Retinal pigment epithelial cell (primary cell): ENCODE measurements around the gene TRIM37.
"Not testable (repeated sequence)": the region's sequence is repeated elsewhere in the genome, so short reads cannot be mapped to it uniquely, and the experiment has no call there.

ENCODE experiments used
- DNase-seq: peaks from one replicate; pipeline ENCODE4 v3.0.0-alpha.2; 2010; ENCODE audit warnings: low read depth
- H3K4me3 ChIP-seq: 2 replicates; pipeline ENCODE4 v1.5.1; 2011; ENCODE audit warnings: mild to moderate bottlenecking, low read length, control low read depth, moderate library complexity
- TF ChIP-seq, protein P1 (sequence below): conservative IDR thresholded peaks from 2 replicates; pipeline ENCODE4 v1.5.1; 2011; ENCODE audit warnings: low read depth, low read length, control low read depth, inconsistent platforms

The TRIM37 gene

DNA sequence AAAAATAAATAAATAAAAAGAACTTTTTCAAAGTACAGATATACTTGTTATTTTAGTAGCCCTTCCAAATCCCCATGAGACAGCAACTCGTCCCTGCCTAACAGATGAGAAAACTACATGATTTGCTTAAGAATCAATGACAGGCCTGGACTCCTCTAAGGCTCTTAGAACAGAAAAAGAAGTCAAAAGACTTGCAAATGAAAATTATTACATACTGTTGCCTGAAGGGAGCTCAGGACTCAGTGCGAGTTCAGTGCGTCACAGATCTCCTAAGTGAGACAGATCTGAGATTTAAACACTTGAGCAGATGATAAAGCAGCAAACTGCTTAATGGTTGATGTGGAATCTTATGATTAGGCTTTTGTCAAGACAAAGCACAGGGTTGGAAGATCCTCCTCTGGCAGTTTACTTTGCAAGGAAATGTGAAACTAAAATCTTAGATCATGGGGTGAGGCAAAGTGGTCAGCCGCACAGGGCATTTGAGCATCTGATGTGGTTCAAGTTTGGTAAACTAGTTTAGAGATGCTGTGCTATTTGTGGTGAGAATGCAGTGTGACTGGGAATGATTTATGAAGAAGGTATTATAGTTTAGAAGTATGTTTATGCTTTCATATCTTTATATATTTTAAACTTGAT lies 138.1 kb downstream of the TRIM37 start:
- no peak for DNase-seq
- H3K4me3 ChIP-seq, result no peak overlapping the region
- TF ChIP-seq, protein P1, sequence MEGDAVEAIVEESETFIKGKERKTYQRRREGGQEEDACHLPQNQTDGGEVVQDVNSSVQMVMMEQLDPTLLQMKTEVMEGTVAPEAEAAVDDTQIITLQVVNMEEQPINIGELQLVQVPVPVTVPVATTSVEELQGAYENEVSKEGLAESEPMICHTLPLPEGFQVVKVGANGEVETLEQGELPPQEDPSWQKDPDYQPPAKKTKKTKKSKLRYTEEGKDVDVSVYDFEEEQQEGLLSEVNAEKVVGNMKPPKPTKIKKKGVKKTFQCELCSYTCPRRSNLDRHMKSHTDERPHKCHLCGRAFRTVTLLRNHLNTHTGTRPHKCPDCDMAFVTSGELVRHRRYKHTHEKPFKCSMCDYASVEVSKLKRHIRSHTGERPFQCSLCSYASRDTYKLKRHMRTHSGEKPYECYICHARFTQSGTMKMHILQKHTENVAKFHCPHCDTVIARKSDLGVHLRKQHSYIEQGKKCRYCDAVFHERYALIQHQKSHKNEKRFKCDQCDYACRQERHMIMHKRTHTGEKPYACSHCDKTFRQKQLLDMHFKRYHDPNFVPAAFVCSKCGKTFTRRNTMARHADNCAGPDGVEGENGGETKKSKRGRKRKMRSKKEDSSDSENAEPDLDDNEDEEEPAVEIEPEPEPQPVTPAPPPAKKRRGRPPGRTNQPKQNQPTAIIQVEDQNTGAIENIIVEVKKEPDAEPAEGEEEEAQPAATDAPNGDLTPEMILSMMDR, result no peak

DNA sequence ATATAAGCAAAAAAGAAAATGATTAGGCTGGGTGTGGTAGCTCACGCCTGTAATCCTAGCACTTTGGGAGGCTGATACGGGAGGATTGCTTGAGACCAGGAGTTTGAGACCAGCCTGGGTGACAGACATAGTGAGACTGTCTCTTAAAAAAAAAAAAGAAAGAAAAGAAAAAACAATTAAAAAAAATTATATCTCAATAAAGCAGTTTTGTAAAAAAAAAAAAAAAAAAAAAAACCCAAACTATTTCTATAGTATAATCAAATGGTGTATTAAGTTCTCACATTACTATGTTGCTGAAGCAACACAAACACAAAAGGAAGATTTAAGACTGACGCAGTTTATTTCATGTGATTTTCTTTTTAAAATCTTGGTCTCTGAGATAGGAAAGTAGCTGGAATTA lies 140.5 kb downstream of the TRIM37 start:
- DNase-seq, result no peak
- no peak overlapping the region for H3K4me3 ChIP-seq
- TF ChIP-seq, protein P1, result no peak

DNA sequence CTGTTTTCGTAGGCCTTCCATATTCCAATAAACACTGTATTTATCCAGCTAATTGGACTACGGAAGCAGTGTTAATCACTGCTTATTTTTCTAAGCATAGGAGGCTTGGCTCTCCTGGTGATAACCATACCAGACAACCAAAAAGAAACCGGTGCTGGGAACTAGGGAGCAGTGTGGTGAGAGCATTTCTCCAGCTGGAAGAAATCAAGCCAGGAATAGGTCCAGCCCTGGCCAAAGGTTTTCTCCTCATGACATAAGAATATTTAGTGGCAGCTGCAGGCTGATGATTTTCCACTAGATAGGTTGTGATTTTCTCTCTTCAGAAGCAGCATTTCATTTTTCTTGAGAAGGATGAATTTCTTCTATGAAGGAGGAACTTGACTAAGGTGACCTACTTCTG lies 141.5 kb downstream of the TRIM37 start:
- no peak for DNase-seq
- TF ChIP-seq, protein P1, result no peak
- H3K4me3 ChIP-seq, result no peak overlapping the region

DNA sequence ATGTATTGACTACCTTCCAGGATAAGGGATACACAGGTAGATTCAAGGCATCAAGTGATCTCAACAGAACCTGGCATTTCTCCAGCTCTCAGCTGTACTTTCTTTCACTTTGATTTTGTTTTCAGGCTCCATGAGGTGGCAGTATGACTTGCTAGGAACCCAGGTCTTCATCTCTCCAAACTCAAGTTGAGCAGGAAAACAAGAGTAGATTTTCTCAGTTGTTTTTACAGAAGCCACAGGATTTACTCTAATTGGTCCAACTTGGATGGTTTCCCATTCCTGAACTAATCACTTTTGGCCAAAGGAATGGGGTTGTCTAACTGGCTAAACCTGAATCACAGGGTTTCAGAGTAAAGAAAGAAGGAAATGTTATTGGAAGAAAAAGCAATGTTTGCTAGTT lies 146.6 kb downstream of the TRIM37 start:
- TF ChIP-seq, protein P1, result peak; percentile 52
- no peak overlapping the region for H3K4me3 ChIP-seq
- peak; percentile 84 for DNase-seq

DNA sequence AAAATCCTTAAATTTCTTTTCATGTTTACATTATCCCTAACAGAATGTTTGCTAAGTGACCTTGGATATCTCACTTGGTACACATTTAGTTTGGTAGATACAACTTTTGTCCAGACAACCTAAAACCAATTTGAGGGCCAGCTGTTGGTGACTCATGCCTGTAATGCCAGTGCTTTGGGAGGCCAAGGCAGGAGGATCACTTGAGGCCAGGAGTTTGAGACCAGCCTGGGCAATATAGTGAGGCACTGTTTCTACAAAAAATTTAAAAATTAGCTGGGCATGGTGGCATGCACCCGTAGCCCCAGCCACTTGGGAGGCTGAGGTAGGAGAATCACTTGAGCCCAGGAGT lies 149.0 kb downstream of the TRIM37 start:
- not testable (repeated sequence) for H3K4me3 ChIP-seq, DNase-seq

DNA sequence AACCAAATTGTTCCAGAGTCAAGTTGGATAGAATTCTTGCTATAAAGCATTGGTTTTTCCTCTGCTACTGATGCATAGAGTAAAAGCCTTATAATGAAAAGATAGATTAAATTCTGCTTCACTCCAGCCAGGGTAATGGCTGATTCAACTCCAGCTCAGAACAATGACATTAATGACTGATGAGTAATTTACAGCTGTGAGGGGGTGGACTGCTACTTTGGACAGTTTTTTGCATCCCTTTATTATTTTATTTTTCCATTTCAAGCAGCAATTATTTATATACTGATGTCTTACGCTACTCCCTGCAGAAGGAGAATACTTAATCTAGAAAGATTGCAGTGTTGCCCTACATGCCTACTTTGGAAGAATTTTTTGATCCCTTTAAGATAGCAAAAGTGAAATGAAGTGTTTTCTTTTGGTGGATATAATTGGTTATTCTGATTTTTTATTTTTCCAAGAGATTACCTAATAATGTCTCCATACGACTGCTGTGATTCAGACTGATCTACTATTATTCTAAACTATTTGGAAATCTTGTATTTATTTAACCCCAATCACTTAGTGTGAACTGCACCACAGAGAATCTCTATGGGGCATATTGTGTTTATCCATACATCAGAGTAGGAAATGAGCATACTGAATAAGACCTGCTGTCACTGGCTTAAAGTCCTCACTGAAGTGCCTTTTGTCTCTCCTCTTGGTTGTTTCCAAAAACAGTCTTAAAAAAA lies 149.5 kb downstream of the TRIM37 start:
- TF ChIP-seq, protein P1, result no peak
- no peak for DNase-seq
- no peak overlapping the region for H3K4me3 ChIP-seq

DNA sequence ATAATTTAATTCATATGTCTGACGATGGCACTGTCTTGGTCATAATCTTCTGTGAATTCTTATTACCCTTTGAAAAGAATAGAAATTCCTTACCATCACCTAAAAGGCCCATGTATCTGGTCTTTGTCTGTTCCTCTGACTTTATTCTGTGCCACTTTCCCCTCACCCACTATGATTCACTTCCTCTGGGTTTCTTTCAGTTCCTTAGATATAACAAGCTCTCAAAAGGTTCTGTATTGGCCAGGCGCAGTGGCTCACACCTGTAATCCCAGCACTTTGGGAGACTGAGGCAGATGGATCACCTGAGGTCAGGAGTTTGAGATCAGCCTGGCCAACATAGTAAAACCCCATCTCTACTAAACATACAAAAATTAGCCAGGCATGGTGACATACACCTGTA lies 152.3 kb downstream of the TRIM37 start:
- DNase-seq, result not testable (repeated sequence)

DNA sequence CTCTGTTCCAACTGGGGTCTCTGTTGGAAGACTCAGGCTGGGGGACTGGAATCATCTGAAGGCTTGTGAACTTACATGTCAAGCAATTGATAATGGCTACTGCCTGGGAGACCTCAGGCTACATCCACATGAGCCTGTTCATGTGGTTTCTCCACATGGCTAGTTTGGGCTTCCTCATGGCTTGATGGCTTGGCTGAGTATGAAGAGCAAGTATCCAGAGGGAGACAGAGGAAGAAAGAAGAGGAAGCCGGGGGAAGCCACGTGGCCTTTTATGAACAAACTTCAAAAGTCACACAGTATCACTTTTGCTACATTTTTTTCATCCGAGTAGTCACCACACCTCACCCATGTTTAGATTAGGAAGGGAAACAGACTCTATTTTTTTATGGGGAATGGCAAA lies 158.9 kb downstream of the TRIM37 start:
- TF ChIP-seq, protein P1, result no peak
- no peak overlapping the region for H3K4me3 ChIP-seq
- DNase-seq, result no peak

More for the DNA sequence above, 152.3 kb downstream of the TRIM37 start:
- not testable (repeated sequence) for H3K4me3 ChIP-seq
